HUES64 (cell line): ENCODE data around the gene FDCSP.
"Not testable (repeated sequence)": the region's sequence is repeated elsewhere in the genome, so short reads cannot be mapped to it uniquely, and the experiment has no call there.

ENCODE experiments used
- H3K27ac ChIP-seq: 2 replicates; pipeline ENCODE4 v1.7.0; 2013; ENCODE audit warnings: low read depth, low read length, inconsistent platforms
- H3K27me3 ChIP-seq: 2 replicates; pipeline ENCODE4 v1.6.1; 2013; ENCODE audit warnings: mild to moderate bottlenecking, low read length; ENCODE audit not compliant: insufficient read depth
- H3K36me3 ChIP-seq: 2 replicates; pipeline ENCODE4 v1.6.1; 2013; ENCODE audit warnings: mild to moderate bottlenecking, low read length; ENCODE audit not compliant: insufficient read depth
- H3K4me1 ChIP-seq: 2 replicates; pipeline ENCODE4 v1.6.1; 2013; ENCODE audit warnings: mild to moderate bottlenecking, low read length, moderate library complexity; ENCODE audit not compliant: insufficient read depth
- H3K4me3 ChIP-seq: 2 replicates; pipeline ENCODE4 v1.5.1; 2013; ENCODE audit warnings: mild to moderate bottlenecking, low read length, moderate library complexity
- H3K9ac ChIP-seq: 2 replicates; pipeline ENCODE4 v1.6.1; 2013; ENCODE audit warnings: mild to moderate bottlenecking, low read depth, low read length
- H3K9me3 ChIP-seq: 2 replicates; pipeline ENCODE4 v1.6.1; 2013; ENCODE audit warnings: low read depth, low read length; ENCODE audit not compliant: insufficient read depth
- WGBS: fragments of 150-250, 120-280 bp; methylation state at CpG from one replicate; pipeline ENCODE4 v1.1.7; 2013; ENCODE audit warnings: missing lambda C conversion rate; 5-methylcytosine and 5-hydroxymethylcytosine counted together

Gene FDCSP

DNA sequence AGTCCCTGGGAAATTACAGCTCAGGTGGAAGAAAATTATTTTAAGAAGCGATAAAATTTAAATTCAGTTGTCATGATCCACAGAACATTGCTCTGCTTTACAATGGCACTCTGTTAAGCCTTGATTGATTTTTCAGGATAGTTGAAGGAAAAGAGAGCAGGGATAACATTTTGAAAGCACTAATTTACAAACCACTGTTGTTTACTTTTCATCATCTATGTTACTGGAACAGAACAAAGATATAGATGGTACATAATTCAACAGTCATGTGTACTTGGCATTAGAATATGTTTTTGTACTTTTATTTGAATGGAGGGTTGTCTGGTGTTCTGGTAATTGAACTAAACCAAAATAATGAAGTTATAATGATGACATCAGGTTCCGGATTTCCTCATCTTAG, 33.0 kb upstream of the FDCSP start:
- Histone ChIP-seq H3K4me3 (no peak overlapping the region), H3K9me3 (no peaks in the 10 kb centered on the region), H3K36me3 (no peaks in the 10 kb centered on the region), H3K4me1 (peaks cover 3% of the 10 kb centered on the region), H3K9ac (no peak overlapping the region), H3K27me3 (no peaks in the 10 kb centered on the region), H3K27ac (no peak overlapping the region)
- WGBS = 100% methylated on average over 2 of the region's 2 CpGs

DNA sequence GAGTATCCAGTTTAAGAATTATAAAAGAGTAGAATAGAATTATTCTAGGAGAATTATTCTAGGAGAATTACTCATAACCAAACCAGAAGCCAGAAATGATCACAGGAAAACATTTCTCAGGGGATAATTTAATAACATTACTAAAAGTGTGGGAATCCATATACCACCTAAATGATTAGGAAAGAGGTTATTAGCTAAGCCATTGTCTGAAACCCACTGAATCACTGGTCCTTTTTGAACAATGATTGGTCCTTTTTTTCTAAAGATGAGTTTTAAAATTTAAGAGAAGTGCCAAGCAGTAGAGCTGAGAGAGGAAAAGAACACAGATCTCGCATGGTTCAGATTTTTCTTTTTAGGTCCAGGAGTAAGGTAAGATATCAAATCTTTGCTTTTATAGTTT, 30.5 kb upstream of the FDCSP start, which contains the start of gene ODAM:
TSS of gene ODAM (plus strand) at position 301 of the 400 bp plus-strand sequence. CDS start 819 bp downstream, outside the sequence.
- Histone ChIP-seq H3K27ac (no peak within 1 kb of the TSS), H3K9me3 (no peaks in the 10 kb centered on the region), H3K27me3 (no peaks in the 10 kb centered on the region), H3K9ac (no peak within 1 kb of the TSS), H3K36me3 (no peaks in the 10 kb centered on the region), H3K4me3 (no peak within 1 kb of the TSS), H3K4me1 (peaks cover 6% of the 10 kb centered on the region)
- WGBS = 95% methylated on average over 1 of the region's 1 CpG

DNA sequence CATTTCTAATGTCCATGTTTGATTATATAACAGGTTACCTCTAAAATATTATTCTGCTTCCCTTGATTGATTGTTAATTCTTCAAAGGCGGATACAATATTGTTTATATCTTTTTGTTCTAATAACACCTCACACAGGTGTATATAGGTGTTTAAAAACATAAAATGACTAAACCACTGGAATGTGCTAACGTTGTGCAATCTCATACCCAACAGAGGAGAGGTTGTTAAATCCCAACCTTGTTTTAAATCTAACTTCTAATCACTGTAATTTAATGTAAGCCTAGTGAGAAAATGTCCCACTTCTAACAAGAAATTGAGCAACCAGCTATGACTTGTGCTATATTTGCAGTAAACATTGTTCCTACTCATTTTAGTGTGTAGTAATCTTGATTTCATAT, 29.1 kb upstream of the FDCSP start:
- no peak overlapping the region for H3K9ac ChIP-seq
- no peaks in the 10 kb centered on the region for H3K27me3 ChIP-seq
- H3K36me3 ChIP-seq = no peaks in the 10 kb centered on the region
- no peak overlapping the region for H3K4me3 ChIP-seq
- H3K9me3 ChIP-seq = no peaks in the 10 kb centered on the region
- WGBS = no CpG with 5 or more reads among the region's 2 CpGs
- H3K27ac ChIP-seq = no peak overlapping the region
- H3K4me1 ChIP-seq = peaks cover 6% of the 10 kb centered on the region

DNA sequence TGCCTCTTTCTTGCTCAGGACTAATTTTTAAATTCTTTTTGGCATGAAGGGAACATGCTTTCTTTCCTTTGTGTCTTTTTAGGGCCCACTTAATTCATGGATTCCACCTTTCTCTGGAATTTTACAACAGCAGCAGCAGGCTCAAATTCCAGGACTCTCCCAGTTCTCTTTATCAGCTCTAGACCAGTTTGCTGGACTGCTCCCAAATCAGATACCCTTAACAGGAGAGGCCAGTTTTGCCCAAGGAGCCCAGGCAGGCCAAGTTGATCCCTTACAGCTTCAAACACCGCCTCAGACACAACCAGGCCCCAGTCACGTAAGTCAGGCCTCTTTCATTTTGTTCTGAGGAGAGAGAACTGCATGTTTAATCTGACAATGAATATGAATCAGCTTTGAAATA, 28.1 kb upstream of the FDCSP start:
- Histone ChIP-seq H3K9ac (no peak overlapping the region; the same call in 1 of the 2 replicates), H3K9me3 (no peaks in the 10 kb centered on the region), H3K4me1 (peaks cover 6% of the 10 kb centered on the region), H3K27me3 (no peaks in the 10 kb centered on the region), H3K4me3 (no peak overlapping the region), H3K27ac (no peak overlapping the region; the same call in 1 of the 2 replicates), H3K36me3 (no peaks in the 10 kb centered on the region)
- WGBS = 90% methylated on average over 2 of the region's 2 CpGs

DNA sequence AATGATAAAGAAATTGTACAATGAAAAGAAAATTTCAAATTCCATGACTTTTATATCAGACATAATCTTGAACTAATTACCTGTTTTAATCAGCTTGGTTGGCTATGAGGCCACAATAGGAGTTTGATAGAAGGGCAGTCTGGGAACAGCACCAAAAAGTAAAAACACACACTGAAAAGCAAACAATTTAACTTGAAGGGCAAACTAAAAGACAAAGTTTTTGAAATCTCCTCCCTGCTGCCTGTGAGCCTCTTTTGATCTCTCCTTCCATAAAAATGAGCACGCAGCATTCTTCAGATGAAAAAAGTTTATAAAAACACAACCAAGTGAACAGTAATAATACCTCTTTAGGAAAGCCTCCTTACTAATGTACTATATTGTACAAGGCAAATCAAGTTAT, 22.3 kb upstream of the FDCSP start:
- no peak overlapping the region for H3K27ac ChIP-seq
- no peak overlapping the region for H3K9ac ChIP-seq
- 88% methylated on average over 1 of the region's 1 CpG for WGBS
- H3K9me3 ChIP-seq = no peaks in the 10 kb centered on the region
- no peak overlapping the region for H3K4me3 ChIP-seq
- no peaks in the 10 kb centered on the region for H3K36me3 ChIP-seq
- H3K4me1 ChIP-seq = no peaks in the 10 kb centered on the region
- no peaks in the 10 kb centered on the region for H3K27me3 ChIP-seq

DNA sequence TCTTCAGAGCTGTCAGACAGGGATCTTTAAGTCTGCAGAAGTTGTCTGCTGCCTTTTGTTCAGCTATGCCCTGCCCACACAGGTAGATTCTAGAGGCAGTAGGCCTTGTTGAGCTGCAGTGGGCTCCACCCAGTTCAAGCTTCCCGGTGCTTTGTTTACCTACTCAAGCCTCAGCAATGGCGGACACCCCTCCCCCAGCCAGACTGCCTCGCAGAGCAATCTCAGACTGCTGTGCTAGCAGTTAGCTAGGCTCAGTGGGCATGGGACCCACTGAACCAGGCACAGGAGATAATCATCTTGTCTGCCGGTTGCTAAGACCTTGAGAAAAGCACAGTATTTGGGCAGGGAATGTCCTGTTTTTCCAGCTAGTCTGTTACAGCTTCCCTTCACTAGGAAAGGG, 13.2 kb upstream of the FDCSP start:
- not testable (repeated sequence) for H3K27me3 ChIP-seq, H3K36me3 ChIP-seq, H3K4me3 ChIP-seq, H3K9me3 ChIP-seq, H3K9ac ChIP-seq, H3K4me1 ChIP-seq, H3K27ac ChIP-seq
- 85% methylated on average over 4 of the region's 4 CpGs for WGBS

DNA sequence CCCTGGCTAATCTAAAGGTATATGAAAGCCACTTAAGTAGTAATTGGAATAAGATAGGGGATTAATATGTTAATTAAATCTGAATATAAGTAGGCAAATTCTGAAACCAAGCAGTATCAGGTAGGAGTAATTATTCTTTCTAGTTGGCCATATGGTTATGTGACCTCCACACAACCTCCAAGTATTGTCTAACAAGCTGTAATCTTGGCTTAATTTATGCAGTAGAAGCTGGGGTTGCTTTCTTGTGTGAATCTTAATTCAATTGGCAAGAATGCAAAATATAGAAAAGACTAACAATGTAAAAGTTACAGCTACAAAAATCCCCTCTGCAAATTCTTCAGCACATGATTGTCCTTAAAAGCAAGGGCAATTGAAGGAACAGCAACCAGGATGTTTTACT, 9.8 kb upstream of the FDCSP start:
- H3K9me3 ChIP-seq, H3K27me3 ChIP-seq, H3K27ac ChIP-seq, H3K4me1 ChIP-seq, H3K4me3 ChIP-seq, H3K9ac ChIP-seq, H3K36me3 ChIP-seq: not testable (repeated sequence)

DNA sequence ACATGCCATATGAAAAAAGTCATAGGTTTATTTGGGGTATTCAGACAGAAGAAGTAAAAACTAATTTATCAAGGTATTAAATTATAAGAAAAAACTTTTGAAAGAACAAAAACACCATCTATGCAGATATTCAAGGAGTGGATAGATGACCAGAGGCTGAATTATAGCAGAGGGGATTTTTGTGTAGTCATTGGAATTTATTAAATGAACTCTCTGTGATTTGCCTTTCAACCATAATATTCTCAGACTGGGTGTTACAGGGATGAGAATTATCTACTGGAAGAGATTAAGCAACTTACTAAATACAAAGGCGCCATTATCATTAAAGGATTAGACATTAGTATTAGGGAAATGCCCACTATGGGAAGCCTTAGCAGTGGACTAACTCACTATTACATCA, 9.4 kb upstream of the FDCSP start:
- not testable (repeated sequence) for H3K27ac ChIP-seq, H3K4me1 ChIP-seq, H3K36me3 ChIP-seq, H3K9me3 ChIP-seq, H3K4me3 ChIP-seq, H3K9ac ChIP-seq, H3K27me3 ChIP-seq
- WGBS = no CpG with 5 or more reads among the region's 1 CpG

DNA sequence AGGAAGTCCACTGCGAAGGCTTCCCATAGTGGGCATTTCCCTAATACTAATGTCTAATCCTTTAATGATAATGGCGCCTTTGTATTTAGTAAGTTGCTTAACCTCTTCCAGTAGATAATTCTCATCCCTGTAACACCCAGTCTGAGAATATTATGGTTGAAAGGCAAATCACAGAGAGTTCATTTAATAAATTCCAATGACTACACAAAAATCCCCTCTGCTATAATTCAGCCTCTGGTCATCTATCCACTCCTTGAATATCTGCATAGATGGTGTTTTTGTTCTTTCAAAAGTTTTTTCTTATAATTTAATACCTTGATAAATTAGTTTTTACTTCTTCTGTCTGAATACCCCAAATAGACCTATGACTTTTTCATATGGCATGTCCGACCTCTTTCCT, 4.5 kb upstream of the FDCSP start:
- H3K4me3 ChIP-seq, H3K9me3 ChIP-seq, H3K4me1 ChIP-seq, H3K27me3 ChIP-seq, H3K9ac ChIP-seq, H3K27ac ChIP-seq, H3K36me3 ChIP-seq: not testable (repeated sequence)
- 100% methylated on average over 1 of the region's 3 CpGs for WGBS

DNA sequence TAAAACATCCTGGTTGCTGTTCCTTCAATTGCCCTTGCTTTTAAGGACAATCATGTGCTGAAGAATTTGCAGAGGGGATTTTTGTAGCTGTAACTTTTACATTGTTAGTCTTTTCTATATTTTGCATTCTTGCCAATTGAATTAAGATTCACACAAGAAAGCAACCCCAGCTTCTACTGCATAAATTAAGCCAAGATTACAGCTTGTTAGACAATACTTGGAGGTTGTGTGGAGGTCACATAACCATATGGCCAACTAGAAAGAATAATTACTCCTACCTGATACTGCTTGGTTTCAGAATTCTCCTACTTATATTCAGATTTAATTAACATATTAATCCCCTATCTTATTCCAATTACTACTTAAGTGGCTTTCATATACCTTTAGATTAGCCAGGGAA, 4.1 kb upstream of the FDCSP start:
- not testable (repeated sequence) for H3K4me1 ChIP-seq, H3K27me3 ChIP-seq, H3K27ac ChIP-seq, H3K36me3 ChIP-seq, H3K4me3 ChIP-seq, H3K9ac ChIP-seq, H3K9me3 ChIP-seq

DNA sequence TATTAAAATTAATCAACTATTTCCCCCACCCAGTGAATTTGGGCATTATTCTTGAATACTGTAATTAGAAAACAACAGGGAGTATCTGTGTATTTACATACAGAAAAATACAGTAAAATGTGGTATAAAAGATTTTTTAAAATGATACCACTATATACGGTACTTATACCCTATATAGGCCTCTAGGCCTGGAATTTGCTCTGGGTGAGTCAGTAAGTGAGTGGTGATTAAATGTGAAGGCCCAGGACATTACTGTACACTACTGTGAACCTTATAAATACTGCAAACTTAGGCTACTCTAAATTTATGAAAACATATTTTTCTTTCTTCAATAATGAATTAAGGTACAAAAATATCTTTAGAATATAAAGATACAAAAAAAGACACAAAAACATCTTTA, 10.2 kb downstream of the FDCSP start:
- WGBS = no CpG with 5 or more reads among the region's 1 CpG
- Histone ChIP-seq H3K9me3 (no peaks in the 10 kb centered on the region), H3K4me3 (no peak overlapping the region), H3K36me3 (no peaks in the 10 kb centered on the region), H3K27me3 (no peaks in the 10 kb centered on the region), H3K4me1 (no peaks in the 10 kb centered on the region), H3K27ac (no peak overlapping the region), H3K9ac (no peak overlapping the region)

DNA sequence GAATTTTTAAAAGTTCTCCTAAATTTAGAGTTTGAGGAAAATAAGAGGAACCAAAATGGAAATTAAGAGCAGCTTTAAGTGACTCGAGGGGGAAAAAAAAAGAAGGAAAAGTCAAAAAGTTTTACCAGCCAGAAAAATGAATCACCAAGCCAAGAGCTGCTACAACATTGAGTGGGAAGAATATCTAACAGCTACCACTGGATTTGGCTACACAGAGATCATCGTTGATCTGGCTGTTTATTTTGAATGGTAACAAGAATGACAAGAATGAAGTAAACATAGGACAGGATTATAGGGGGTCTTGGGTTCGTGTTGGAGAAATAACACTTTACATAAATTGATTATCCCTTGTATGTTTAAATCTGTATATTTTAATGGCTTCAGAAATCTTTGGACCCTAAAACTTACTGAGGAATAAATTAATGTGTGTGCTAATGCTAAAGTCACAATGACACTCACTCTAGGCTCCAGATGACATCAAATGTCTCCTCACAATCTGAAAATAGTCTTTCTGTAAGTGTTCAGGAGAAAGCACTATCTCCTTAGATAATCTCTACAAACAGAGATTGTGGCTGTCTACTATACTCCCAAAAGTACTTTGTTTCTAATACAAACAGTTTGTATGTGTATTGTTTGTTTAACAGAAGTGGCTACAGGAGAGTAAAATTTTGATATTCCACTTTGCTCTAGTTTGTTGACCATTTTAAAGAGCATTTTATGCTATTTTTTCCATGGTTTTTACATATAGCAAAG, 13.4 kb downstream of the FDCSP start:
- no peaks in the 10 kb centered on the region for H3K27me3 ChIP-seq
- WGBS = 79% methylated on average over 2 of the region's 3 CpGs
- no peaks in the 10 kb centered on the region for H3K36me3 ChIP-seq
- H3K9me3 ChIP-seq = no peaks in the 10 kb centered on the region
- no peaks in the 10 kb centered on the region for H3K4me1 ChIP-seq
- no peak overlapping the region for H3K27ac ChIP-seq
- no peak overlapping the region for H3K4me3 ChIP-seq
- no peak overlapping the region for H3K9ac ChIP-seq
